GM18505 (cell line): Measurements from ENCODE around the gene RALGAPA1.
"Not testable (repeated sequence)": the region's sequence is repeated elsewhere in the genome, so short reads cannot be mapped to it uniquely, and the experiment has no call there.

Source experiments
- ATAC-seq: cut with Tn5 transposase; IDR thresholded peaks from one replicate; pipeline ENCODE4 v1.9.1; 2021; ENCODE audit not compliant: unreplicated experiment
- POLR2A ChIP-seq: IDR thresholded peaks from 4 replicates; pipeline ENCODE4 v1.6.1; 2011; ENCODE audit warnings: borderline replicate concordance; ENCODE audit not compliant: insufficient read depth, insufficient read length; ENCODE audit errors: extremely low read depth

The RALGAPA1 gene

DNA sequence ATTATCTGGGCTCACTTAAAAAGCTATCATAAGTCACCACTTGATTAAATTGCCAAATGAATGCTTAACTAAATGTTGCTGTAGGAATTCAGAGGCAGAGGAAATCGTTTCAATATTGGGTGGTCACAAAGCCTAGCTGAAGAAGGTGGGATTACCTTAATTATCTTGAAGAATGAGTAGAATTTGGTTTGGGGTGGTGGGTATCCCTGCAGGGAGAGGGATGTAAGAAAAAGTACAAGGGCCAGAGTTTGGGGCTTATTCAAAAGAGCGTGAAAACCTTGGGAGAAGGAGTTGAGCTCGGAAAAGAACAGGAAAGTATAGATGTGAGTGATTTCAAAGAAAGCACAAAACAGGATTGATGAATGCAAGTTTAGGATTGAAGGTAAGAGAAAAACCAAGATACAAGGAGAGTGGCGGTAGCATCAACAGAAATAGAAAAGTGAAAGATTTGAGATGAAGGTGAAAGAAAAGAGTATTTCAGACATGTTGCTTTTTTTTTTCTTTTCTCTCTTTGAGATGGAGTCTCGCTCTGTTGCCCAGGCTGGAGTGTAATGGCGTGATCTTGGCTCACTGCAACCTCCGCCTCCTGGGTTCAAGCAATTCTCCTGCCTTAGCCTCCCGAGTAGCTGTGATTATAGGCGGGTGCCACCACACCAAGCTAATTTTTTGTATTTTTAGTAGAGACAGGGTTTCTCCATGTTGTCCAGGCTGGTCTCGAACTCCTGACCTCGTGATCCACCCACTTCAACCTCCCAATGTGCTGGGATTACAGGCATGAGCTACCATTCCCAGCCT lies 18.8 kb upstream of the RALGAPA1 start:
- TF ChIP-seq POLR2A = no peak
- no peak for ATAC-seq

- TF ChIP-seq POLR2A = no peak
- ATAC-seq = no peak
Measured at GRCh38 chr14:35826952-35827416, 17.9 kb upstream of the RALGAPA1 start.

DNA sequence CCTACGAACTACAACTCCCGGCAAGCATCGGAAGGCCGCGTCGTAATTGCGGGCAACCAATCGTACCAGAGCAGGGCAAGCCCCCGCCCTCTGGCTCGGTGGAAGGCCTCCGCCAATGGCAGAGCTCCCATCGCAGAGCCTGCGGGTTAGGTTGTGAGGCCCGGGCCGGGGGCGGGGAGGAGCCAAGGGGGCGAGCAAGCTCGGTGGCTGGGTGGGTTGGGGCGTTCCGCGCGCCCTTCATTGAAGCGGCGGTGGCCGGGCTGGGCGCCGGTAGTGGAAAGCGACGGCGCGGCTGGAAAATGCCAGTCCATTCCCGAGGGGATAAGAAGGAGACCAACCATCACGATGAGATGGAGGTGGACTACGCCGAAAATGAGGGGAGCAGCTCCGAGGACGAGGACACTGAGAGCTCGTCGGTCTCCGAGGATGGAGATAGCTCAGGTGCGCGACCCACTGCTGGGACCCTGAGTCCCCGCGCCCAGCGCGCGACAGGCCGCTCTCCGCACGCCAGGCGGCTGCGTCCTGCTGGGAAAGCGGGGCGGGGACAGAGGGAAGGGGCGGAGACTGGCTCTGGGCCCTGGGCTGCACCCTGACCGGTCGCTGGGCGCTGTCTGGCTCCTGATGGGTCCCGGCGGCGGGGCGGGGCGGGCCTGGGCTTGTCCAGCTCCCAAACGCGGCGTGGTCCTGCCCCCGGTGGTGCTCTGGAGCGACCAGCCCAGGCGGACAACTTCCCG lies 17.3 kb upstream of the RALGAPA1 start, which contains the start of gene BRMS1L:
Gene BRMS1L (plus strand): TSS at position 121 of the 734 bp plus-strand sequence. CDS start 179 bp downstream, at position 300.
- peak; percentile 90 for TF ChIP-seq POLR2A
- peak; percentile 95 for ATAC-seq

GRCh38 chr14:35825968-35826217 lies 16.8 kb upstream of the RALGAPA1 start:
- ATAC-seq = no peak
- TF ChIP-seq POLR2A = no peak

DNA sequence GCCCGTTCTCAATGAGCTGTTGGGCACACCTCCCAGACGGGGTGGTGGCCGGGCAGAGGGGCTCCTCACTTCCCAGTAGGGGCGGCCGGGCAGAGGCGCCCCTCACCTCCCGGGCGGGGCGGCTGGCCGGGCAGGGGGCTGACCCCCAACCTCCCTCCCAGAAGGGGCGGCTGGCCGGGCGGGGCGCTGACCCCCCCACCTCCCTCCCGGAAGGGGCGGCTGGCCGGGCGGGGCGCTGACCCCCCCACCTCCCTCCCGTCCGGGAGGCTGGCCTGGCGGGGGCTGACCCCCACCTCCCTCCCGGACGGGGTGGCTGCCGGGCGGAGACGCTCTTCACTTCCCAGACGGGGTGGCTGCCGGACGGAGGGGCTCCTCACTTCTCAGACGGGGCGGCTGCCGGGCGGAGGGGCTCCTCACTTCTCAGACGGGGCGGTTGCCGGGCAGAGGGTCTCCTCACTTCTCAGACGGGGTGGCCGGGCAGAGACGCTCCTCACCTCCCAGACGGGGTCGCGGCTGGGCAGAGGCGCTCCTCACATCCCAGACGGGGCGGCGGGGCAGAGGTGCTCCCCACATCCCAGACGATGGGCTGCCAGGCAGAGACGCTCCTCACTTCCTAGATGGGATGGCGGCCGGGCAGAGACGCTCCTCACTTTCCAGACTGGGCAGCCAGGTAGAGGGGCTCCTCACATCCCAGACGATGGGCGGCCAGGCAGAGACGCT lies 15.5 kb upstream of the RALGAPA1 start:
- not testable (repeated sequence) for ATAC-seq

DNA sequence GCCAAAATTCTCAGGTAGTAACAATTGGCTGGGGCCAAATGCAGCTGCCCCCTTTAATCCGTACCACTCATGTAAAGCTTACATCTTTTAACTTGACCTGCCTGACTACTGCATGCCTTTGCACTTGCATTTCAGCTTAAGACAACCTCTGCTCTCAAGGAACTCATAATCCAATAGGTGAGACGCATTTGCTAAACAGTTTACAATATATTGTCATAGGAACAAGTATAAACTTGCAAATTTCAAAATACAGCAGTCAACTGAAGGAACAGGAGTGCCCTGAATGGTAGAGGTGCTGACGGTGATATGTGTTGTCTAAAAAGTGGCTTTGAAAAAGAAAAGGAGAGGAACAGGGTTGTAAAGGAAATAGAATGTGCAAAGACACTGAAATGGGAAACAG lies 13.4 kb upstream of the RALGAPA1 start:
- TF ChIP-seq POLR2A = no peak
- ATAC-seq = no peak

- TF ChIP-seq POLR2A = no peak
- ATAC-seq = no peak
Measured at GRCh38 chr14:35821564-35822411, 12.7 kb upstream of the RALGAPA1 start.

- no peak for TF ChIP-seq POLR2A
- ATAC-seq = no peak
Measured at GRCh38 chr14:35819591-35820540, 10.8 kb upstream of the RALGAPA1 start.

DNA sequence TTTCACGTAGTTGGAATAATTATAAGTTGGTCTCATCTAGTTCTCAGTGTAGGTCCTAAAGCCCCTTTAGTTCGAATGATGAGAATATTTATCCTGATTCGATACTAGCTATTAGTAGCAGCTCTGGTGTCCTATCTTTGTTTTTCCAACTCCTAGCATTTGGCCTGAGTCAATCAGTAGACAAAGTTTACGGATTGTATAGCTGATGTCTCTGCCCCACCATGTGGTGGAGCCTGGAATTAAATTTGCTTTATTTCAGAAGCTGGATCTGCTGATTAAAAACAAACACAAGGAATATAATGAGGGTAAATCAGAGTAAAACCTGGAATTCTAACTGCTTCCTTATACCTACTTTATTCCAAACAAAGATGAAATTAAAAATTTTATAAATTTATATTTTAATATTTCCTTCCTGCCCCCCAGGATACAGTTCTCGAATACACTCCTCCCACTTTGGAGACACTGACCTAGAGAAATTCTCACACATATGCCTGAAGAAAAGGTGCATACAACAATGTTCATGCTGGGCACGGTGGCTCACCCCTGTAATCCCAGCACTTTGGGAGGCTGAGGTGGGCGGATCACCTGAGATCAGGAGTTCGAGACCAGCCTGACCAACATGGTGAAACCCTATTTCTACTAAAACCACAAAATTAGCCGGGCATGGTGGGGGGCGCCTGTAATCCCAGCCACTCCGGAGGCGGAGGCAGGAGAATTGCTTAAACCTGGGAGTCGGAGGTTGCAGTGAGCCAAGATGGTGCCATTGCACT lies 9.4 kb upstream of the RALGAPA1 start:
- TF ChIP-seq POLR2A = no peak
- ATAC-seq = no peak

GRCh38 chr14:35814371-35815005 lies 5.4 kb upstream of the RALGAPA1 start:
- TF ChIP-seq POLR2A = no peak
- ATAC-seq = peak; percentile 62

DNA sequence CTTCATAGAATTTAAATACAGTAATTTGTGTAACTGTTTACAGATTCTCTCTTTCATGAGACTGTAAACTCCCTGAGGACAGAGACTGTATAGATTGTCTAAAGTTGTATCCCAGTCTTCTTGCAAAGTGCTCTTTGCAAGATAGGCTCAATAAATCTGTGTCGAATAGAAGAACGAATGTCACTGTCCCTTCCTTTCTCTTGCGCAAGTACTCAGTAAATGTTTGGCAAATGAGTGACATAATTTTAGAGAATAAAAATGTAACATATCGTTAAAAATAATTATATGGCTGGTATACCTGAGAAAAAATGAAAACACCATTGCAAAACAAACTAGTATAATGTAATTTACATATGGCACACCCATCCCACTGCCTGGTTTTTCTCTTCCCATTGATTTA lies 1.9 kb upstream of the RALGAPA1 start:
- ATAC-seq = no peak

More for the DNA sequence above, 1.9 kb upstream of the RALGAPA1 start:
- TF ChIP-seq POLR2A = no peak
